ENCODE results near the gene ATP5PD. TPM values are rescaled to one million over a fixed set of nuclear protein-coding genes. Genes with fewer than 3 reads are reported as not detected.
"Not testable (repeated sequence)": the region's sequence is repeated elsewhere in the genome, so short reads cannot be mapped to it uniquely, and the experiment has no call there.

The ATP5PD gene
- total and polyA plus RNA-seq, 10 donors = 124 to 312 (median 153) TPM

GRCh38 chr17:75044716-75045115, 2.1 kb downstream of the ATP5PD start:
- Histone ChIP-seq H3K36me3 (peaks cover 0 to 33% (median 27%) of the 10 kb centered on the region in 6 donors), H3K4me3 (no peak overlapping the region), H3K9me3 (no peaks in the 10 kb centered on the region), H3K27ac (no peak overlapping the region), H3K27me3 (replicated peaks in 1 of 7) (no peaks in the 10 kb centered on the region), H3K4me1 (peaks cover 6 to 49% (median 32%) of the 10 kb centered on the region in 6 donors)
- 74 to 88% (median 86%) methylated on average over 7 of the region's 7 CpGs for WGBS, 5 donors
- no peak for DNase-seq
- intact Hi-C loops (cut with DNase I; ENCODE audit: low total_unique reads) = no loop called here
- TF ChIP-seq, protein P1, sequence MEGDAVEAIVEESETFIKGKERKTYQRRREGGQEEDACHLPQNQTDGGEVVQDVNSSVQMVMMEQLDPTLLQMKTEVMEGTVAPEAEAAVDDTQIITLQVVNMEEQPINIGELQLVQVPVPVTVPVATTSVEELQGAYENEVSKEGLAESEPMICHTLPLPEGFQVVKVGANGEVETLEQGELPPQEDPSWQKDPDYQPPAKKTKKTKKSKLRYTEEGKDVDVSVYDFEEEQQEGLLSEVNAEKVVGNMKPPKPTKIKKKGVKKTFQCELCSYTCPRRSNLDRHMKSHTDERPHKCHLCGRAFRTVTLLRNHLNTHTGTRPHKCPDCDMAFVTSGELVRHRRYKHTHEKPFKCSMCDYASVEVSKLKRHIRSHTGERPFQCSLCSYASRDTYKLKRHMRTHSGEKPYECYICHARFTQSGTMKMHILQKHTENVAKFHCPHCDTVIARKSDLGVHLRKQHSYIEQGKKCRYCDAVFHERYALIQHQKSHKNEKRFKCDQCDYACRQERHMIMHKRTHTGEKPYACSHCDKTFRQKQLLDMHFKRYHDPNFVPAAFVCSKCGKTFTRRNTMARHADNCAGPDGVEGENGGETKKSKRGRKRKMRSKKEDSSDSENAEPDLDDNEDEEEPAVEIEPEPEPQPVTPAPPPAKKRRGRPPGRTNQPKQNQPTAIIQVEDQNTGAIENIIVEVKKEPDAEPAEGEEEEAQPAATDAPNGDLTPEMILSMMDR (IDR thresholded peaks at IDR 0.05 in 8 of 11, conservative IDR thresholded peaks at IDR 0.05 in 3 of 11) = no peak
- TF ChIP-seq POLR2A (IDR thresholded peaks at IDR 0.05) (no peak), POLR2AphosphoS5 (IDR thresholded peaks at IDR 0.05) (no peak)

- H3K9me3 ChIP-seq; H3K4me3 ChIP-seq; intact Hi-C loops (cut with DNase I; ENCODE audit: low total_unique reads); H3K27ac ChIP-seq; DNase-seq; H3K27me3 ChIP-seq (replicated peaks in 1 of 7): not testable (repeated sequence)
- H3K4me1 ChIP-seq = peaks cover 6 to 39% (median 25%) of the 10 kb centered on the region in 6 donors
- 82 to 87% (median 83%) methylated on average over 5 of the region's 5 CpGs for WGBS, 5 donors
- peaks cover 0 to 37% (median 36%) of the 10 kb centered on the region in 6 donors for H3K36me3 ChIP-seq
Observed at GRCh38 chr17:75043789-75044188, 3.0 kb downstream of the ATP5PD start.

DNA sequence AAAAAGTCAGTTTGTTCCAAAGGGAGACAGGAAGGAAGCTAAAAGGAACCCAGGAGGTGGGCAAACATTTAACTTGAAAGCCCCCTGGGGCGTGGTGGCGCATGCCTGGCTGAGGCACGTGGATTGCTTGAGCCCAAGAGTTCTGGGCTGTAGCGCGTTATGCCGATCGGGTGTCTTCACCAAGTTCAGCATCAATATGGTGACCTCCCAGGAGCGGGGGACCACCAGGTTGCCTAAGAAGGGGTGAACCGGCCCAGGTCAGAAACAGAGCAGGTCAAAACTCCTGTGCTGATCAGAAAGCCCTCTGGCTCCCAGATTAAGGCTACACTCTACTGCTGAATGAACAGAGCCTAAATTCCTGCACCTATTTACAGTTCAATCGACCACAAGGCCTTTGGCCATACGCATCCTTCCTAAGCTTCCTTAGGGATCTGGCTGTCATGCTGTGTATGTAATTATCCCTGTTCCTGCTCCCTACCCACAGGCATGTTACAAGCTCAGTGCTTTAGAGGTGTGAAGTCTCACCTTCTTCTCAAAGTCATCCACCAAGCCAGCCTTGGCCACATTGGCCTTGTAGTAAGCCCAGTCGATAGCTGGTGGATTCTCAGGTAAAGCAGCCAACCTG, 5.0 kb downstream of the ATP5PD start:
- no peak overlapping the region for H3K27ac ChIP-seq
- H3K4me1 ChIP-seq = peaks cover 0 to 34% (median 13%) of the 10 kb centered on the region in 6 donors
- WGBS, 5 donors = 80 to 89% (median 84%) methylated on average over 12 of the region's 12 CpGs
- H3K27me3 ChIP-seq (replicated peaks in 1 of 7) = no peaks in the 10 kb centered on the region
- TF ChIP-seq, protein P1 (IDR thresholded peaks at IDR 0.05 in 8 of 11, conservative IDR thresholded peaks at IDR 0.05 in 3 of 11) = no peak
- no peak for TF ChIP-seq POLR2A (IDR thresholded peaks at IDR 0.05)
- TF ChIP-seq POLR2AphosphoS5 (IDR thresholded peaks at IDR 0.05) = no peak
- no peaks in the 10 kb centered on the region for H3K9me3 ChIP-seq
- intact Hi-C loops (cut with DNase I; ENCODE audit: low total_unique reads) = no loop called here
- H3K36me3 ChIP-seq = peaks cover 0 to 51% (median 42%) of the 10 kb centered on the region in 6 donors
- DNase-seq = no peak
- H3K4me3 ChIP-seq = no peak overlapping the region

DNA sequence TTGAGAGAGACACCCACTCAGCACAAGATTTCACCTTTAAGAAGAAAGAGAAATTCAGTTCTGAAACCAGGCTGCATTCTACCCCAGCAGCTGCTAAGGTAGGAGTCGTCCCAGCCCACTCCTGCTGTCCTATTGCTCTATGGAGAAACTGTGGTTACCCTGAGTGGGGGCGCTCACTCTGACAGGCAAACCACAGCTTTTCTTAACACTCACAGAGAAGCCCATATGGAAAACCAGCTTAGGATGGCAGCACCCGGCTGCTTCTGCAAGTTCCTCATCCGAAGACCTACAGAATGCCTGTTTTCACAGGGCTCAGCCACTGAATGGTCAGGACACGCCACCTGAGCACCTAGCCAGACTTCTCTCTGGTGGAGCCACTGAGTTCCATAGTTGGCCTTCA, 7.5 kb downstream of the ATP5PD start:
- intact Hi-C loops (cut with DNase I; ENCODE audit: low total_unique reads) = no loop called here

More for the DNA sequence above, 7.5 kb downstream of the ATP5PD start:
- TF ChIP-seq, protein P1 (IDR thresholded peaks at IDR 0.05 in 8 of 11, conservative IDR thresholded peaks at IDR 0.05 in 3 of 11) = no peak
- TF ChIP-seq POLR2AphosphoS5 (IDR thresholded peaks at IDR 0.05) (no peak), POLR2A (IDR thresholded peaks at IDR 0.05) (no peak)
- Histone ChIP-seq H3K27ac (no peak overlapping the region), H3K4me3 (no peak overlapping the region), H3K36me3 (peaks cover 0 to 51% (median 42%) of the 10 kb centered on the region in 6 donors), H3K27me3 (replicated peaks in 1 of 7) (no peaks in the 10 kb centered on the region), H3K4me1 (peaks cover 13 to 38% (median 24%) of the 10 kb centered on the region in 6 donors), H3K9me3 (no peaks in the 10 kb centered on the region)
- WGBS, 5 donors = 39 to 80% (median 67%) methylated on average over 5 of the region's 5 CpGs
- no peak for DNase-seq

Measured in spleen (tissue), 11 donors.